GM21529 (cell line): ENCODE measurements around the gene C1QTNF12.
"Not testable (repeated sequence)": the region's sequence is repeated elsewhere in the genome, so short reads cannot be mapped to it uniquely, and the experiment has no call there.

Experiments
- ATAC-seq: cut with Tn5 transposase; IDR thresholded peaks from one replicate; pipeline ENCODE4 v1.9.1; 2021; ENCODE audit not compliant: unreplicated experiment

Gene C1QTNF12

GRCh38 chr1:1259951-1260600 is 13.6 kb upstream of the C1QTNF12 start:
- no peak for ATAC-seq

- no peak for ATAC-seq
Observed at GRCh38 chr1:1259540-1259939, 13.0 kb upstream of the C1QTNF12 start.

- ATAC-seq = no peak
Observed at GRCh38 chr1:1259119-1259488, 12.6 kb upstream of the C1QTNF12 start.

GRCh38 chr1:1256956-1257871 is 10.7 kb upstream of the C1QTNF12 start:
- no peak for ATAC-seq

- ATAC-seq = no peak
Observed at GRCh38 chr1:1255611-1256010, 9.1 kb upstream of the C1QTNF12 start.

GRCh38 chr1:1255078-1255477 is 8.6 kb upstream of the C1QTNF12 start:
- no peak for ATAC-seq

- ATAC-seq = no peak
Observed at GRCh38 chr1:1254667-1254998, 8.1 kb upstream of the C1QTNF12 start.

GRCh38 chr1:1253972-1254666 is 7.6 kb upstream of the C1QTNF12 start:
- ATAC-seq = no peak

- no peak for ATAC-seq
Observed at GRCh38 chr1:1253314-1253713, 6.8 kb upstream of the C1QTNF12 start.

- ATAC-seq = no peak
Observed at GRCh38 chr1:1250786-1251284, 4.3 kb upstream of the C1QTNF12 start.

- ATAC-seq = not testable (repeated sequence)
Observed at GRCh38 chr1:1248009-1248913, 1.7 kb upstream of the C1QTNF12 start.

- ATAC-seq = no peak
Observed at GRCh38 chr1:1247341-1247913, 905 bp upstream of the C1QTNF12 start.

- ATAC-seq = no peak
Observed at GRCh38 chr1:1245817-1246576, 525 bp downstream of the C1QTNF12 start.

- no peak for ATAC-seq
Observed at GRCh38 chr1:1245178-1245816, 1.2 kb downstream of the C1QTNF12 start.

- no peak for ATAC-seq
Observed at GRCh38 chr1:1244192-1244811, 2.2 kb downstream of the C1QTNF12 start.

- no peak for ATAC-seq
Observed at GRCh38 chr1:1243807-1244191, 2.7 kb downstream of the C1QTNF12 start.

GRCh38 chr1:1243266-1243660 is 3.3 kb downstream of the C1QTNF12 start:
- ATAC-seq = no peak

GRCh38 chr1:1242461-1243265 is 3.9 kb downstream of the C1QTNF12 start:
- no peak for ATAC-seq
